ENCODE measurements around the gene NAGK. TPM values are rescaled to one million over a fixed set of nuclear protein-coding genes. Genes with fewer than 3 reads are reported as not detected.
"Not testable (repeated sequence)": the region's sequence is repeated elsewhere in the genome, so short reads cannot be mapped to it uniquely, and the experiment has no call there.

The NAGK gene
- total RNA-seq, 2 experiments from 2014 or later, result 39.7 to 40.6 TPM

DNA sequence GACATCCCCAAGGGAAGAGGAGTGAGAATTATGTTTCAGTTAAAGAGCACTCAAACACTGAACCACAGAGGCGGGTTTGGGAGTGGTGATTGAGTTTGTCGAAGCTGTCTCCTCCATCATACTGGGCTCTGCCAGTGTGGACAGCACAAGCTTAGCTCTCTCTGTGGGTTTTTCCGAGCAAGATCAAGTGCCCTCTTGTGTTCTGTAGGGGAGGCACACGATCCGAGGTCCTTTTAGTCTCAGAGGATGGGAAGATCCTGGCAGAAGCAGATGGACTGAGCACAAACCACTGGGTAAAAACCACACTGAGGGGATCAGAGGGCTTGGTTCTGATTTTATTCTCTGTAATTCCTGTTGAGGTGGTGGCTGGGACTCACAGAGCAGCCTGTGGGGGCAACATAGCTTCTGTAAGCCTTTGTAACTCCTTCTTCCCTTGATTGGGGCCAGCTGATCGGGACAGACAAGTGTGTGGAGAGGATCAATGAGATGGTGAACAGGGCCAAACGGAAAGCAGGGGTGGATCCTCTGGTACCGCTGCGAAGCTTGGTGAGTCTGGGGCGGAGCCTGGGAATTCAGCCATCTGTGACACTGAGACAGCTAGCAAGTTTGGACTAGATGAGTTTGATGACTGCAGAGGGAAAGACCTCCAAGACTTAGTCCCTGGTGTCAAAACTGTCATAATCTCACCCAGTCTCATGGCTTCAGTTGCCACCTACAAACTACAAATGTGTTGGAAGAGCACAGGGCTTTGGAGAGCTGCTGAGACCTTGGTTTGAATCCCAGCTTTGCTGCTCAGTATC lies 2.0 kb downstream of the NAGK start:
- no peaks in the 10 kb centered on the region for H3K27me3 Mint-ChIP-seq
- peaks cover 60% of the 10 kb centered on the region for H3K4me1 Mint-ChIP-seq
- CTCF ChIA-PET, result interaction anchor here (0.9 to 3.2 kb wide), 9 partner anchors 11 to 86 kb away, joined by 3 to 17 read pairs (median 5); partner anchors contain the start of genes MCEE and MPHOSPH10
- no peaks in the 10 kb centered on the region for H3K9me3 Mint-ChIP-seq (ENCODE audit: low read depth)
- ATAC-seq (no peak), DNase-seq (peak; percentile 15)
- peaks cover 23% of the 10 kb centered on the region for H3K36me3 Mint-ChIP-seq (ENCODE audit: low read depth)
- intact Hi-C loops (cut with DNase I, micrococcal nuclease), result no loop called here
- peak overlapping the region; percentile 98 for H3K4me3 Mint-ChIP-seq
- POLR2A ChIA-PET, result interaction anchor here (1.1 kb wide), 1 partner anchor 261 kb away, joined by 3 read pairs; the partner anchor contains the start of gene ZNF638
- H3K27ac Mint-ChIP-seq, result peak overlapping the region; percentile 91

DNA sequence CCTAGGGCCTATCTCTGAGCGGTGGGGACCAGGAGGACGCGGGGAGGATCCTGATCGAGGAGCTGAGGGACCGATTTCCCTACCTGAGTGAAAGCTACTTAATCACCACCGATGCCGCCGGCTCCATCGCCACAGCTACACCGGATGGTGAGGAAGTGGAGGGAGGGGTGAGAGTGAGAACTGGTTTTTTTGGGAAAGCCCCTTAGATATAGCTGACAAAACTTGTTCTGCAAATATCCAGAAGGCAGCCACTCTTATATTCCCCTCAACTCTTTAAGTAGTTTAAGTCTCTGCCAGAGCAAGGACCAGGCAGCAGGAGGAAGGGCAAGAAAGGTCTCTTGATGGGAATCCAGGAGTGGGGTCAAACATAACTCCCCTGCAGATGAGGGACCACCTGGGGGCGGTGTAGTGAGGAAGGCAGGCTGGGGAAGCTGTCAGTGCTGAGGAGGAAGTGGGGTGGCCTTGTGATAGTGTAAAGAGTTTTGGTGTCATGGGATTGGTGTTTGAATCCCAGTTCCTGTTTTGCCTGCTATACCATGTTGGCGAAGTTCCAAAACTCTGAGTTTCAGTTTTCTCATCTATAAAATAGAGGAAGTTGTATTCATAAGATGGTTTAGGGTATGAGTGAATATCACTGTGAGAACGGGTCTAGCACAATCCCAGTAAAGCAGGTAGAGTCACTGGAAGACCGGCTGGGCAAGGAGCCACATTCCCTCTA lies 3.4 kb downstream of the NAGK start:
- peak; percentile 44 for ATAC-seq
- peak overlapping the region; percentile 91 for H3K27ac Mint-ChIP-seq
- peaks cover 58% of the 10 kb centered on the region for H3K4me1 Mint-ChIP-seq
- no peaks in the 10 kb centered on the region for H3K27me3 Mint-ChIP-seq
- POLR2A ChIA-PET, result interaction anchor here (0.8 to 1.1 kb wide), 2 partner anchors 155 to 1760 kb away, joined by 6 to 8 read pairs; partner anchors contain the start of gene PAIP2B
- intact Hi-C loops (cut with DNase I, micrococcal nuclease), result loop anchor here in 1 of 2 experiments (1.0 kb wide), 1 partner anchor 58 kb away; the partner anchor contains the start of genes MCEE and MPHOSPH10
- peak overlapping the region; percentile 62 for H3K4me3 Mint-ChIP-seq
- no peaks in the 10 kb centered on the region for H3K9me3 Mint-ChIP-seq (ENCODE audit: low read depth)
- H3K36me3 Mint-ChIP-seq (ENCODE audit: low read depth), result peaks cover 25% of the 10 kb centered on the region
- DNase-seq, result peak; percentile 81
- CTCF ChIA-PET, result interaction anchor here (0.6 to 3.2 kb wide), 12 partner anchors 10 to 150 kb away, joined by 3 to 17 read pairs (median 4); partner anchors contain the start of genes MCEE and MPHOSPH10

DNA sequence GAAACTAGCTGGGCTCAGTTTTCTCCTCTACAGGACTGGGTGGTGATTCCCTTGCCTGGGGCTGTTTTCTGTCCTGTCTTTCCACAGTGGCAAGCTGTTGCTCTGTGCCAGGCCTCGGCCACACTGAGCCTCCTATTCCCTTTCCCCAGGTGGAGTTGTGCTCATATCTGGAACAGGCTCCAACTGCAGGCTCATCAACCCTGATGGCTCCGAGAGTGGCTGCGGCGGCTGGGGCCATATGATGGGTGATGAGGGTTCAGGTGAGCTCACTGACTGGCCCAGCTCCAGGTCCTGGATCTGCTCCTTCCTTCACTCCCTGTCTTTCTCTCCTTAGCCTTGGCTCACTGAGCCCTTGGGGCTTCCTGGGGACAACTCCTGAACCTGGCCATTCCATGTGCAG lies 4.0 kb downstream of the NAGK start:
- H3K4me3 Mint-ChIP-seq, result peak overlapping the region; percentile 62

DNA sequence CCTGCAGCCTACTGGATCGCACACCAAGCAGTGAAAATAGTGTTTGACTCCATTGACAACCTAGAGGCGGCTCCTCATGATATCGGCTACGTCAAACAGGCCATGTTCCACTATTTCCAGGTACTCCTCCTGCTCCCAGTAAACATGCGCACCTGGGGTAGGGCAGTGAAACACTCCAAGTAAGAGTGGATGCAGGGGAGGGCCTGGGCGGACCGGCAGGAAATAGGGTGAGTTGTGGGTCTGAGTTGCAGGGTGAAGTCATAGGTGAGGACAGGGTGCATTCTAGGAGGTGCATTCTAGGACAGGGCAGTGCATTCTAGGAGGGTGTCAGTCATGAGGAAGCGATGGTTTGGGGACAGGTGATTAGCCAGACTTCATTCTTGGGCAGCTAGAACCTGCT lies 5.0 kb downstream of the NAGK start:
- DNase-seq (no peak), ATAC-seq (no peak)
- intact Hi-C loops (cut with DNase I, micrococcal nuclease), result no loop called here
- POLR2A ChIA-PET, result no interaction called here
- no peaks in the 10 kb centered on the region for H3K27me3 Mint-ChIP-seq
- no peaks in the 10 kb centered on the region for H3K9me3 Mint-ChIP-seq (ENCODE audit: low read depth)
- CTCF ChIA-PET, result no interaction called here
- peaks cover 54% of the 10 kb centered on the region for H3K4me1 Mint-ChIP-seq
- H3K4me3 Mint-ChIP-seq, result no peak overlapping the region
- peak overlapping the region; percentile 91 for H3K27ac Mint-ChIP-seq
- peaks cover 24% of the 10 kb centered on the region for H3K36me3 Mint-ChIP-seq (ENCODE audit: low read depth)

More for the DNA sequence above, 4.0 kb downstream of the NAGK start:
- ChIA-PET CTCF (interaction anchor here (0.7 to 3.2 kb wide), 4 partner anchors 9 to 72 kb away, joined by 3 to 17 read pairs (median 6); no protein-coding TSS in a partner anchor), POLR2A (interaction anchor here (0.8 kb wide), 1 partner anchor 1760 kb away, joined by 8 read pairs; no protein-coding TSS in a partner anchor)
- H3K9me3 Mint-ChIP-seq (ENCODE audit: low read depth), result no peaks in the 10 kb centered on the region
- H3K4me1 Mint-ChIP-seq, result peaks cover 54% of the 10 kb centered on the region
- peaks cover 27% of the 10 kb centered on the region for H3K36me3 Mint-ChIP-seq (ENCODE audit: low read depth)
- intact Hi-C loops (cut with DNase I, micrococcal nuclease), result loop anchor here in 1 of 2 experiments (1.0 kb wide), 1 partner anchor 58 kb away; the partner anchor contains the start of genes MCEE and MPHOSPH10
- ATAC-seq (no peak), DNase-seq (no peak)
- peak overlapping the region; percentile 91 for H3K27ac Mint-ChIP-seq
- H3K27me3 Mint-ChIP-seq, result no peaks in the 10 kb centered on the region

DNA sequence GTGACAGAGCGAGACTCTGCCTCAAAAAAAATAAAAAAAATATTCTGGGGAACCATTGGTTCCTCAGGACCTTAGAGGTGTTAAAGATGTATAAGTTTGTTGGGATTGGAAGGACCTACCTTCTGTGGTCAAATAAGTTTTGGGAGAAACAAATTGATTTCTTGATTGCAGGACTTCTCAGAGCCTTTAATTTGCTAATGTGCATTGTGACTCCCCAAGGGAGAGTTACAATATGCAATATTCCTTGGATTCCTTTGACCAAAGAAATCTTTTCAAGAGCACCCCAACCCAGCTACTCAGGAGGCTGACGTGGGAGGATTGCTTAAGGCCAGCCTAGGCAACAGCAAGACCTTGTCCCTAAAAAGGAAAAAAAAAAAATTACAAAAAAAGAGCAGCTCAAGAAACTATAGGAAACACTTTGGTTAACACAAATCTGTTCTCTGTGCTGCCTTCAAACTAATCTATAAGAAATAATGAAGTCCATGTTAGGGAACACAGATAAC lies 6.5 kb downstream of the NAGK start:
- no peaks in the 10 kb centered on the region for H3K9me3 Mint-ChIP-seq (ENCODE audit: low read depth)
- CTCF ChIA-PET, result interaction anchor here (0.6 to 0.9 kb wide), 2 partner anchors 18 to 26 kb away, joined by 3 to 7 read pairs; no protein-coding TSS in a partner anchor
- H3K27ac Mint-ChIP-seq, result no peak overlapping the region

DNA sequence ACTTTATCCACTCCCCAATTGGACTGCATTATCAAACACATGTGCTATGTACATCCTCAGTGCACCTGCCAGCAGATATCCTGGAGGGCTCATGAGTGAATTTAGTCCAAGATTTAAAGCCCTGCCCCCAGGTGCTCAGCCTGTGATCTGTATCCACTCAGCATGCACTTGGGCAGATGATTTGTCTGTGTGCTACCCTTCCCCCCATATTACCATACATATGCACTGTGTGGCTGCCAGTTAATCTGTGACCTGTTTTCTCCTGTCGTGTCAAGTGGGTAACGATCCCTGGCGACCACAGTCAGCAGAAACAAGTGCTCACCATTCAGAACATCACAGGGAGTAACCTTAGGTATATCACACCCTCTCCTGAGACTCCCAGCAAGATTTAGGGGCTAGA lies 10.2 kb downstream of the NAGK start:
- intact Hi-C loops (cut with DNase I, micrococcal nuclease), result no loop called here
- Mint-ChIP-seq H3K36me3 (ENCODE audit: low read depth) (peaks cover 19% of the 10 kb centered on the region), H3K27ac (no peak overlapping the region), H3K9me3 (ENCODE audit: low read depth) (no peaks in the 10 kb centered on the region), H3K4me1 (peaks cover 16% of the 10 kb centered on the region), H3K27me3 (no peaks in the 10 kb centered on the region), H3K4me3 (no peak overlapping the region)
- ATAC-seq, result no peak
- ChIA-PET POLR2A (no interaction called here), CTCF (no interaction called here)
- no peak for DNase-seq

More for the DNA sequence above, 6.5 kb downstream of the NAGK start:
- DNase-seq (no peak), ATAC-seq (no peak)
- Mint-ChIP-seq H3K36me3 (ENCODE audit: low read depth) (peaks cover 31% of the 10 kb centered on the region), H3K4me3 (no peak overlapping the region), H3K4me1 (peaks cover 42% of the 10 kb centered on the region), H3K27me3 (no peaks in the 10 kb centered on the region)
- intact Hi-C loops (cut with DNase I, micrococcal nuclease), result no loop called here
- POLR2A ChIA-PET, result no interaction called here

DNA sequence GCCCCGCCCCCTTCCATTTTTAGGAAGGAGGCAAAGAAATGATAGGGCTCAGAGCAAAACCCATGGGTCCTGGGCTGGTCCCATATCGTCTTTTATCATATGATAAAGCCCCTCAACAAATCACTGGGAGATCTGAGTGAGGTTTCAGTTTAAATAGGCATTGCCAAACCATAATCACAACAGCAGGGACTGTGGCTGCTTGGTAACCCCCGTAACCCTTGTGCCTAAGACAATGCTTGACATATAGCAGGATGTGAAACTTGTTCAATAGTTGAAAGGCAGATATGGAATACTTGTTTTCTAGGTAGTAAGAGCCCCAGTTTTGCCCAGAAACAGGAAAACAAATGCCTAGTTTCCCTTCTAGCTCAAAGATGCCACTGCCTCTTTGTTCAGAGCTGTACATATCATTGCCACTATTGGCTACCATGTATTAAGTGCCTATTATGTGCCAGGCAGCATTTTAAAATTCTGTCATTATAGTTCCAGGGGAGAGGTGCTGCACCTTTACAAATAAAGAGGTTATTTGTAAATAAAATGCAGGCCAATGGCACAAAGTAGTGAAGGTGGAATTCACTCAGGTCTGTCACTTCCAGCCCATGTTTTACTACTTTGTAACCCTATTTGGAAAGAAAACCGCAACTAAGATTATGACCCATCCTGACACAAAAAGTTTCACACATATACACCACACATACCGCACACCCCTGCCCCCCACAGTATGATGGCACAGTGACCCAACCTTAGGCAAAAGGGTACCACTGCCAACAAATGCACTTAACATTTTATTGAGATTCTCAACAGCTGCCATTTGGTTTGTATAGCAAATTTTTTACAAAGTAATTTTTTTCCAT lies 14.2 kb downstream of the NAGK start:
- Mint-ChIP-seq H3K36me3 (ENCODE audit: low read depth) (peaks cover 6% of the 10 kb centered on the region), H3K4me3 (no peak overlapping the region), H3K9me3 (ENCODE audit: low read depth) (no peaks in the 10 kb centered on the region), H3K27me3 (peaks cover 7% of the 10 kb centered on the region), H3K4me1 (peaks cover 19% of the 10 kb centered on the region), H3K27ac (peak overlapping the region; percentile 34)
- ChIA-PET POLR2A (no interaction called here), CTCF (interaction anchor here (0.9 to 2.4 kb wide), 3 partner anchors 10 to 18 kb away, joined by 3 to 15 read pairs (median 3); no protein-coding TSS in a partner anchor)
- intact Hi-C loops (cut with DNase I, micrococcal nuclease), result no loop called here
- DNase-seq (peak; percentile 85), ATAC-seq (peak; percentile 90)

DNA sequence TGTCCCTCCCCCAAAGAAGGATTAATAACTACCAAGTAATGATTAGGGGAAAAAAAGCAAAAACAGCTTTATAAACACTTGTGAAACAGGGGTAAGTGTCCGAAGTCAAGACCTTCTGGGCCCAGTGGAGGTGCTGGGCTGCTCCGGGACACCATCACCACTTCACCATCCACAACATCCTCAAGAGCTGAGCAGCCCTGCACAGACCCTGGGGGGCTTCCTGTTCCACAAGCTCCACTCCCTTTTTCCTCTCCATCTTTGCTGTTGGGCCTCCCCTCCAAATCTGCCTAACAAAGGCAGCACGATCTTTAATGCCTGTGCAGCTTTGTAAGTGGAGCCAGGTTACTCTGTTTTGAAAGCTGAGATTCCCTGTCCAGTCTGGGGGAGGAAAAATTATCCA lies 14.8 kb downstream of the NAGK start:
- intact Hi-C loops (cut with DNase I, micrococcal nuclease); ATAC-seq; H3K27me3 Mint-ChIP-seq; H3K27ac Mint-ChIP-seq; POLR2A ChIA-PET; H3K4me3 Mint-ChIP-seq; DNase-seq; H3K9me3 Mint-ChIP-seq (ENCODE audit: low read depth); H3K36me3 Mint-ChIP-seq (ENCODE audit: low read depth): not testable (repeated sequence)
- CTCF ChIA-PET, result interaction anchor here (1.1 to 2.4 kb wide), 3 partner anchors 12 to 17 kb away, joined by 3 to 15 read pairs (median 8); partner anchors contain the start of gene NAGK
- peaks cover 19% of the 10 kb centered on the region for H3K4me1 Mint-ChIP-seq

DNA sequence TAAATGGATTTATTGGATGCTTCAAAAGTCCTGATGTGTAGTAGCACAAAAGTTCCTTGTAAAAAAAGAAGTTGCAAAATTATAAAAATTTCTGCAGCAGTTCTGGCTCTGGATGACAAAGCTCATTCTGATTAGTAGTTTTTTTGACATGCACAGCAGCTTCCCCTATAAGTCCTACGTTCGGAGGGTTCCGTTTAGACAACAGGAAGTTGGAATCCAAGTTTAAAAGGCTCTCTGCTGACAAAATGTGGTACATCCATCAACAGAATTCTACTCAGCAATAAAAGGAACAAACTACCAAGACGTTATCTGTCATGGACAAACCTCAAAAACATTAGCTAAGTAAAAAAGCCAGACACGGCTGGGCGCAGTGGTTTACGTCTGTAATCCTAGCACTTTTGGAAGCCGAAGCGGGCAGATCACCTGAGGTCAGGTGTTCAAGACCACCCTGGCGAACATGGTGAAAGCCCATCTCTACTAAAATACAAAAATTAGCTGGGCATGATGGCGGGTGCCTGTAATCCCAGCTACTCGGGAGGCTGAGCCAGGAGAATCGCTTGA lies 15.4 kb downstream of the NAGK start:
- H3K9me3 Mint-ChIP-seq (ENCODE audit: low read depth); POLR2A ChIA-PET; H3K4me3 Mint-ChIP-seq; H3K27ac Mint-ChIP-seq; ATAC-seq; intact Hi-C loops (cut with DNase I, micrococcal nuclease); H3K27me3 Mint-ChIP-seq; H3K36me3 Mint-ChIP-seq (ENCODE audit: low read depth); DNase-seq: not testable (repeated sequence)
- CTCF ChIA-PET, result interaction anchor here (1.1 to 2.4 kb wide), 3 partner anchors 12 to 16 kb away, joined by 3 to 15 read pairs (median 8); partner anchors contain the start of gene NAGK
- peaks cover 19% of the 10 kb centered on the region for H3K4me1 Mint-ChIP-seq

DNA sequence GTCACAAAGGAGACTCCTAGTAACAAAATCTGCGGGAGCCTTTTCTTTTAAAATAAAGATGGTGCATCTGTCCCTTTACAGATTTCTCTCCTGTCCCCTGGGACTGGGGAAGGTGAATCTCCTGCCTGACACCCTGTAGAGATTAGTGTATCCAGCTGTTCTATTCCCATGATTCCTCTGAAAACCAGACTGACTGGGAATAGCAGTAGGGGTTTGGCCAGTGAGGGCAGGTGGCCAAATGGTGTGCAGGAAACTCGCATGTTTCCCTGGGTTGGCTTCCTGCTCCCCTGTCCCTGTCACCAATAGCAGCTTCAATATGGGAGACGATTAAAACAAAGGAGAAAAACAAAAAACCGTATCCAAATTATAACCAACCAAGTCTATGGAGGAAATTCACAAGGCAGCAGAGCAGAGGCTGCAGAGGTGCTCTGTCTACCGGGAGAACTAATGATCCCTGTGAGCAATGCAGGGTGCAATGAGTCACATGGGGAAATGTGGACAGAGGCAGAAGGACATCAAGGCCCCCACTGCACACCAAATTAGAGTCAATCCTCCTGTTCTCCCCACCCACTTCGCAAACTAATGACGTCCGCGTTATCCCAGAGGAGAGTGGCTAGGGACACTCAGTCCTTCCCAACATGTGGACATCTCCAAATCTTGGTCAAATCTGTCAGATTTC lies 17.0 kb downstream of the NAGK start:
- intact Hi-C loops (cut with DNase I, micrococcal nuclease); H3K4me3 Mint-ChIP-seq; H3K27me3 Mint-ChIP-seq; POLR2A ChIA-PET; H3K36me3 Mint-ChIP-seq (ENCODE audit: low read depth); ATAC-seq; H3K27ac Mint-ChIP-seq; H3K9me3 Mint-ChIP-seq (ENCODE audit: low read depth); CTCF ChIA-PET; DNase-seq: not testable (repeated sequence)
- peaks cover 19% of the 10 kb centered on the region for H3K4me1 Mint-ChIP-seq

Measured in activated CD4-positive, alpha-beta T cell treated with anti-CD3 and anti-CD28 coated beads for 36 hours (primary cell).